Stomach (tissue), 9 donors: ENCODE data around the gene ACOT13. TPM values are rescaled to one million over a fixed set of nuclear protein-coding genes. Genes with fewer than 3 reads are reported as not detected.

Experiments used
- DNase-seq, 2 donors: peaks; one replicate each; pipeline versions ENCODE4 v3.0.0 to v3.0.0-alpha.2; 2013 to 2019
- H3K27ac ChIP-seq, 5 donors: fragments of 200-600 bp in 4 of 5; sonication (generic) in 4 of 5; one replicate each; pipeline ENCODE4 v1.5.1; 2013 to 2019; ENCODE audit warnings: mild to moderate bottlenecking in 1 of 5, moderate library complexity in 1 of 5
- H3K27me3 ChIP-seq, 3 donors: fragments of 200-600 bp; sonication (generic); one replicate each; pipeline ENCODE4 v1.5.1; 2017 to 2019; ENCODE audit warnings: mixed run types in 1 of 3
- H3K36me3 ChIP-seq, 4 donors: fragments of 200-600 bp; sonication (generic); 1 replicate in 3 of 4; 2 replicates in 1 of 4; pipeline ENCODE4 v1.5.1; 2016 to 2019
- H3K4me1 ChIP-seq, 4 donors: fragments of 200-600 bp; sonication (generic); one replicate each; pipeline ENCODE4 v1.5.1; 2016 to 2019
- H3K4me3 ChIP-seq, 4 donors: fragments of 200-600 bp; sonication (generic) in 3 of 4; one replicate each; pipeline ENCODE4 v1.5.1; 2016 to 2019; ENCODE audit warnings: mild to moderate bottlenecking in 1 of 4
- H3K9me3 ChIP-seq, 4 donors: fragments of 200-600 bp; sonication (generic); one replicate each; pipeline ENCODE4 v1.5.1; 2016 to 2019
- EP300 ChIP-seq: sonication (generic); formaldehyde crosslinking; IDR thresholded peaks from one replicate; pipeline ENCODE4 v1.6.1; 2017; ENCODE audit warnings: antibody characterized with exemption
- POLR2A ChIP-seq, 4 donors: fragments of 450-650 bp; IDR thresholded peaks; one replicate each; pipeline ENCODE4 v1.6.1; 2016; ENCODE audit warnings: antibody characterized with exemption in 4 of 4, control low read depth in 2 of 4, mild to moderate bottlenecking in 1 of 4, moderate library complexity in 1 of 4
- POLR2AphosphoS5 ChIP-seq, 3 donors: sonication (generic); formaldehyde crosslinking; IDR thresholded peaks; one replicate each; pipeline ENCODE4 v1.6.1; 2016; ENCODE audit warnings: antibody characterized with exemption in 3 of 3
- WGBS, 5 donors: extraction: QIAGEN DNeasy Blood & Tissue Kit in 3 of 5; methylation state at CpG; one replicate each; pipeline versions ENCODE4 v1.1.5 to v1.1.7; 2013 to 2018; 5-methylcytosine and 5-hydroxymethylcytosine counted together
- intact Hi-C: fragments of 100-400 bp; cut with DNase I; formaldehyde crosslinking; loops from one replicate; pipeline ENCODE4 v1.15.1; 2023; ENCODE audit warnings: low total_unique reads
- polyA plus RNA-seq, 3 donors: library from polyadenylated mRNA; stranded (reverse); fragments of 200-250 nt; gene quantifications; one replicate each; pipeline ENCODE4 v1.2.3, GENCODE V29; 2013
- total RNA-seq, 5 donors: library from RNA; depleted of rRNA; stranded (reverse); fragments of >200 nt; gene quantifications; one replicate each; pipeline versions ENCODE4 v1.1.0 to v1.2.3, GENCODE V29; 2014 to 2016
- TF ChIP-seq, protein P1 (sequence below), 7 experiments: fragments of 450-650 bp in 4 of 7; fragments of 200-600 bp in 3 of 7; sonication (generic) in 3 of 7; IDR thresholded peaks; one replicate each; pipeline ENCODE4 v1.5.1; 2016 to 2019; ENCODE audit warnings: antibody characterized with exemption in 7 of 7, control low read depth in 2 of 7, mild to moderate bottlenecking in 1 of 7
- donor health status: healthy with polysubstance abuse.
- donor health status: Bipolar disorder and iron deficiency.
- donor health status: healthy.

The ACOT13 gene
- total and polyA plus RNA-seq, 8 donors: 2.9 to 22.1 (median 9.2) TPM

DNA sequence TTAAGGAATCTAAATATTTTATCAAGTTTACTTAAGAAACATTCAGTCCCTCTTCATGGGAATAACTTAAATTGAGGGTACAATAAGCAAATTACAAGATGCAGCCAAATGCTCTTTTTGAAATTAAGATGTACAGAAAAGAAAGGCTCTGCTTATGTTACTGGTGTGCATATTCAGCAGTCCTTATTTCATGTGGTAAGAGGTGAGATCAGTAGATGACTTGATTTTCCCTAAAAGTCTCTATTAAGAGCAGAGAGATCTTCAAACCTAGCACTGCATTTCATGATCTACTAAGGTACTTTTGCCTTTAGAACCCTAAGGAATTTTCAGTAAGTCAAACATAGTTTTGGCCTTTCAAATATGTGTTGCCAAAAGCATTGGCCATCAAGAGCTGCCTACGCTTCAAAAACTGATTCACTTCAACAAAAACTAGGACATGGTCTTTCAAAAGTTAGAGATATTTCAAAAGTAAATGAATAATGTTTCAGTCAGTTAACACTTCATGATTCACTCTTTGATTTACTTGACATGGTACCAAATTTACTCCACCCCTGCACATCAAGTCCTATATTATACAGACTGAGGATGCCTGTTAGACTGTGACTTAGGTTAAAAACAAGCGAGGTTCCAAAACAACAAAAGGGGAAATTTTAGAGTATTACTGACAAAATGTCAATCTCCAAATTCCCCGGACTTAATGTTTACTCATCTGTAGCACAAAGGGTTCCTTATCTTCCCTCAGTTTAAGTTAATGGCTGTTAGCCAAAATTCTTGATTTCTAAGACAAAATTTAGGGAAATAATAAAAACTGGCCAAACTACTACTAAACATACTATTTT, 32.9 kb downstream of the ACOT13 start:
- WGBS, 5 donors: 24 to 53% (median 36%) methylated on average over 3 of the region's 3 CpGs
- H3K4me3 ChIP-seq: no peak overlapping the region
- peaks cover 0 to 38% (median 12%) of the 10 kb centered on the region in 4 donors for H3K4me1 ChIP-seq
- intact Hi-C loops: no loop called here
- no peak for TF ChIP-seq POLR2A (IDR thresholded peaks at IDR 0.05)
- no peak for TF ChIP-seq POLR2AphosphoS5 (IDR thresholded peaks at IDR 0.05)
- TF ChIP-seq EP300: no peak
- TF ChIP-seq, protein P1, sequence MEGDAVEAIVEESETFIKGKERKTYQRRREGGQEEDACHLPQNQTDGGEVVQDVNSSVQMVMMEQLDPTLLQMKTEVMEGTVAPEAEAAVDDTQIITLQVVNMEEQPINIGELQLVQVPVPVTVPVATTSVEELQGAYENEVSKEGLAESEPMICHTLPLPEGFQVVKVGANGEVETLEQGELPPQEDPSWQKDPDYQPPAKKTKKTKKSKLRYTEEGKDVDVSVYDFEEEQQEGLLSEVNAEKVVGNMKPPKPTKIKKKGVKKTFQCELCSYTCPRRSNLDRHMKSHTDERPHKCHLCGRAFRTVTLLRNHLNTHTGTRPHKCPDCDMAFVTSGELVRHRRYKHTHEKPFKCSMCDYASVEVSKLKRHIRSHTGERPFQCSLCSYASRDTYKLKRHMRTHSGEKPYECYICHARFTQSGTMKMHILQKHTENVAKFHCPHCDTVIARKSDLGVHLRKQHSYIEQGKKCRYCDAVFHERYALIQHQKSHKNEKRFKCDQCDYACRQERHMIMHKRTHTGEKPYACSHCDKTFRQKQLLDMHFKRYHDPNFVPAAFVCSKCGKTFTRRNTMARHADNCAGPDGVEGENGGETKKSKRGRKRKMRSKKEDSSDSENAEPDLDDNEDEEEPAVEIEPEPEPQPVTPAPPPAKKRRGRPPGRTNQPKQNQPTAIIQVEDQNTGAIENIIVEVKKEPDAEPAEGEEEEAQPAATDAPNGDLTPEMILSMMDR (IDR thresholded peaks at IDR 0.05): no peak
- H3K27ac ChIP-seq: peak overlapping the region in 1 of 5 donors; percentile 45
- no peaks in the 10 kb centered on the region for H3K9me3 ChIP-seq
- H3K36me3 ChIP-seq: peaks cover 8 to 42% (median 33%) of the 10 kb centered on the region in 4 donors
- DNase-seq: no peak
- no peaks in the 10 kb centered on the region for H3K27me3 ChIP-seq

DNA sequence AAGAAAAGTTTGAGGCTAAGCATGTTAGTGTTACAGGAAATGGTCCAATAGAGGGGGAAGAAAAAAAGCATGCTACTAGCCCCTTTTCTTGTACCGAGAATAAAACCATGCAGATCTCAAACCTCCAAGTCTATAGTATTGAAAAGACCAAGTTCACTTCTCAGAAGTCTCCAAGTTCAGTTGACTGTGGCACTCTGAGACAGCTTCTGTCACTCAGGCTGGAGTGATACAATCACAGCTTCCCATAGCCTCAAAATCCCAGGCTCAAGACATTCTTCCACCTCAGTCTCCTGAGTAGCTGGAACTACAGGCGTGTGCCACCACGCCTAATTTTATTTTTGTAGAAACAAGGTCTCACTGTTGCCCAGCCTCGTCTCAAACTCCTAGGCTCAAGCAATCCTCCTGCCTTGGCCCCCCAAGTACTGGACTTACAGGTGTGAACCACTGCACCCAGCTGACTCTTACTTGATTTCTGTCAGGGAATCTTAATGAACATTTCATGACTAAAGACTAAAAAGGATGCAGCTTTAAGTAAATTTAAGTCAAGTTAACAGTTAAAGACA, 35.9 kb downstream of the ACOT13 start:
- intact Hi-C loops: no loop called here
- no peak for DNase-seq
- Histone ChIP-seq H3K4me3 (no peak overlapping the region), H3K27ac (peak overlapping the region in 2 of 5 donors; percentile 31 to 40), H3K36me3 (peaks cover 39 to 73% (median 64%) of the 10 kb centered on the region in 4 donors), H3K9me3 (no peaks in the 10 kb centered on the region), H3K4me1 (peaks cover 0 to 31% (median 13%) of the 10 kb centered on the region in 4 donors), H3K27me3 (no peaks in the 10 kb centered on the region)
- TF ChIP-seq EP300 (no peak), POLR2A (IDR thresholded peaks at IDR 0.05) (no peak), POLR2AphosphoS5 (IDR thresholded peaks at IDR 0.05) (no peak)
- TF ChIP-seq, protein P1 (IDR thresholded peaks at IDR 0.05): no peak
- WGBS, 5 donors: 64 to 80% (median 66%) methylated on average over 4 of the region's 4 CpGs

DNA sequence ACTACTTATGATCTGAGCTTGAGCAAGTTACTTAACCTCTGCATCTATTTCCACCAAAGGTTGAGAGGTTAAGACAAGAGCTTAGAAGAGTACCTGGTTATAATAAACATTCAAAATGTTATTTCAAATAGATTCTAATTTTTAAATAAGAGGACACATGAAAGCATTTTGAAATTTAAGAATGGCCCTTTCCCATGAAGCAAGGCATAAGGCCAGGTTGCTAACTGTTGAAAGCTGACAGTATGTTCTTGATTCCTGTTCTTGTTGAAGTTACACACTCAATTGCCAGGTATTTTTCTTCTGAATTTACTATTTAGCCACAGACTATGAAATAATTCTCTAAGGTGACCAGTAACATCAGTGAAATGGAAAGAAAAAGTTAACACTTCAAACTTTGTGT, 37.6 kb downstream of the ACOT13 start:
- intact Hi-C loops: no loop called here
- no peak overlapping the region for H3K4me3 ChIP-seq
- H3K27ac ChIP-seq: no peak overlapping the region
- peaks cover 55 to 89% (median 79%) of the 10 kb centered on the region in 4 donors for H3K36me3 ChIP-seq
- no peaks in the 10 kb centered on the region for H3K27me3 ChIP-seq
- no peak for DNase-seq
- peaks cover 0 to 31% (median 15%) of the 10 kb centered on the region in 4 donors for H3K4me1 ChIP-seq
- H3K9me3 ChIP-seq: no peaks in the 10 kb centered on the region
- TF ChIP-seq, protein P1 (IDR thresholded peaks at IDR 0.05): no peak
- TF ChIP-seq POLR2A (IDR thresholded peaks at IDR 0.05) (no peak), POLR2AphosphoS5 (IDR thresholded peaks at IDR 0.05) (no peak), EP300 (no peak)

DNA sequence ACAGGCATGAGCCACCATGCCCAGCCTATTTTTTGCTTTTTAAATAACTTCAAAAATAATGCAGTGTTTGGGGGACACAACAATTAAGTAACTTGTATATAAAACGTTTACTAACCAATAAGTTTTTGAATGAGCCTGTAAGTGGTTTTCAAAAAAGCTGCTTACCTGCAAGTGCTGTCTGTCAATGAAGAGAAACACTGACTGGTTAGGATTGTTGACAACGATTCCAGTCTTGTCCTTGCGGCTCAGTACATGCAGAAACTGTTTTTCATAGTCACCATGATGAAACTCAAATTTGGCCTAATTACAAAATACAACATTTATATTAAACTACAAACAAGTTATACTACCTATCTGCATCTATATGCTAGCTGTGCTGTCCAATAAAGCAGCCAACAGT, 41.7 kb downstream of the ACOT13 start:
- Histone ChIP-seq H3K27me3 (no peaks in the 10 kb centered on the region), H3K4me3 (no peak overlapping the region), H3K36me3 (peaks cover 82 to 100% (median 99%) of the 10 kb centered on the region in 4 donors), H3K27ac (no peak overlapping the region), H3K4me1 (peaks cover 2 to 54% (median 31%) of the 10 kb centered on the region in 4 donors), H3K9me3 (no peaks in the 10 kb centered on the region)
- WGBS, 5 donors: 73 to 84% (median 82%) methylated on average over 3 of the region's 3 CpGs
- intact Hi-C loops: no loop called here
- TF ChIP-seq EP300 (no peak), POLR2AphosphoS5 (IDR thresholded peaks at IDR 0.05) (peak in 1 of 3 donors; percentile 3)
- DNase-seq: no peak
